GM21737 (cell line): Measurements from ENCODE around the gene RNF130.
"Not testable (repeated sequence)": the region's sequence is repeated elsewhere in the genome, so short reads cannot be mapped to it uniquely, and the experiment has no call there.

Experiments
- ATAC-seq: cut with Tn5 transposase; IDR thresholded peaks from one replicate; pipeline ENCODE4 v1.9.1; 2021; ENCODE audit warnings: mild to moderate bottlenecking, moderate library complexity; ENCODE audit not compliant: unreplicated experiment

The RNF130 gene

GRCh38 chr5:179978792-179979191 is 92.8 kb downstream of the RNF130 start:
- no peak for ATAC-seq

GRCh38 chr5:179975713-179976134 is 95.8 kb downstream of the RNF130 start:
- ATAC-seq: no peak

- peak; percentile 69 for ATAC-seq
Measured at GRCh38 chr5:179974946-179975712, 96.4 kb downstream of the RNF130 start.

GRCh38 chr5:179974246-179974945 is 97.2 kb downstream of the RNF130 start:
- ATAC-seq: no peak

GRCh38 chr5:179973391-179973790 is 98.2 kb downstream of the RNF130 start:
- no peak for ATAC-seq

- no peak for ATAC-seq
Measured at GRCh38 chr5:179969110-179969509, 102.4 kb downstream of the RNF130 start.

- no peak for ATAC-seq
Measured at GRCh38 chr5:179967489-179967888, 104.1 kb downstream of the RNF130 start.

- no peak for ATAC-seq
Measured at GRCh38 chr5:179964015-179964414, 107.5 kb downstream of the RNF130 start.

- no peak for ATAC-seq
Measured at GRCh38 chr5:179963375-179963774, 108.2 kb downstream of the RNF130 start.

GRCh38 chr5:179960204-179960831 is 111.2 kb downstream of the RNF130 start:
- ATAC-seq: no peak

- ATAC-seq: no peak
Measured at GRCh38 chr5:179959641-179960040, 111.9 kb downstream of the RNF130 start.

- ATAC-seq: not testable (repeated sequence)
Measured at GRCh38 chr5:179959118-179959517, 112.4 kb downstream of the RNF130 start.

- no peak for ATAC-seq
Measured at GRCh38 chr5:179955630-179956029, 115.9 kb downstream of the RNF130 start.

GRCh38 chr5:179955062-179955461 is 116.5 kb downstream of the RNF130 start:
- no peak for ATAC-seq

- no peak for ATAC-seq
Measured at GRCh38 chr5:179954434-179954833, 117.1 kb downstream of the RNF130 start.

GRCh38 chr5:179953987-179954386 is 117.6 kb downstream of the RNF130 start:
- ATAC-seq: no peak

GRCh38 chr5:179936976-179937681 is 134.4 kb downstream of the RNF130 start:
- ATAC-seq: no peak

GRCh38 chr5:179930788-179931473 is 140.6 kb downstream of the RNF130 start:
- no peak for ATAC-seq

- ATAC-seq: no peak
Measured at GRCh38 chr5:179927824-179928223, 143.7 kb downstream of the RNF130 start.

- ATAC-seq: no peak
Measured at GRCh38 chr5:179926657-179927056, 144.9 kb downstream of the RNF130 start.

- ATAC-seq: no peak
Measured at GRCh38 chr5:179923436-179923835, 148.1 kb downstream of the RNF130 start.
